ENCODE measurements around the gene GPRIN3. TPM values are rescaled to one million over a fixed set of nuclear protein-coding genes. Genes with fewer than 3 reads are reported as not detected.

GPRIN3 gene
- total and polyA plus RNA-seq, 2 donors (not counting 3 experiments of a cell fraction or from before 2014, with no cell fraction given), result 0.17 to 2.2 TPM

GRCh38 chr4:89217604-89218003 is 90.0 kb downstream of the GPRIN3 start:
- Histone ChIP-seq H3K4me1 (ENCODE audit: control insufficient read depth, extremely low read depth, insufficient read depth, low read length) (peaks cover 2% of the 10 kb centered on the region), H3K4me3 (replicated peaks in 1 of 3; ENCODE audit: insufficient read depth in 1 of 3, low read depth in 1 of 3, low read length in 3 of 3) (no peak overlapping the region), H3K4me2 (ENCODE audit: insufficient read depth, low read length) (no peak overlapping the region), H2AFZ (ENCODE audit: low read depth, low read length) (no peak overlapping the region), H3K36me3 (ENCODE audit: control insufficient read depth in 2 of 2, extremely low read depth in 1 of 2, insufficient read depth in 2 of 2, low read length in 2 of 2) (no peaks in the 10 kb centered on the region), H3K27me3 (ENCODE audit: control insufficient read depth in 2 of 2, insufficient read depth in 2 of 2, low read length in 2 of 2) (peaks cover 13 to 14% of the 10 kb centered on the region in 2 experiments), H3K9me3 (replicated peaks; ENCODE audit: control insufficient read depth, insufficient read depth, low read length) (no peaks in the 10 kb centered on the region), H3K9me1 (replicated peaks; ENCODE audit: control insufficient read depth, extremely low read depth, insufficient read depth, low read length) (no peaks in the 10 kb centered on the region), H3K27ac (ENCODE audit: insufficient read depth, low read depth, low read length) (no peak overlapping the region), H4K20me1 (replicated peaks; ENCODE audit: control insufficient read depth, extremely low read depth, insufficient read depth, low read length) (no peaks in the 10 kb centered on the region), H3K79me2 (ENCODE audit: control insufficient read depth, insufficient read depth, low read length) (no peaks in the 10 kb centered on the region), H3K9ac (replicated peaks; ENCODE audit: extremely low read depth, insufficient read depth, low read length) (no peak overlapping the region)
- no TSS peak for BruUV-seq (replicated peaks)
- ChIA-PET POLR2A (interaction anchor here (0.7 kb wide), 1 partner anchor 53 kb away, joined by 10 read pairs; no protein-coding TSS in a partner anchor), CTCF (interaction anchor here (1.2 to 2.6 kb wide), 2 partner anchors 9 to 58 kb away, joined by 3 to 17 read pairs; no protein-coding TSS in a partner anchor)
- TF ChIP-seq MAX (IDR thresholded peaks at IDR 0.05; ENCODE audit: insufficient read depth, insufficient read length), result no peak
- TF ChIP-seq MYC (IDR thresholded peaks at IDR 0.05; ENCODE audit: low read depth, low read length), result no peak
- no peak for TF ChIP-seq POLR2A (IDR thresholded peaks at IDR 0.05; ENCODE audit: low read depth, low read length)
- TF ChIP-seq CTCF (IDR thresholded peaks at IDR 0.05; ENCODE audit: extremely low read depth in 1 of 2, insufficient read depth in 1 of 2, low read depth in 1 of 2, low read length in 2 of 2), result no peak
- no peak for TF ChIP-seq FOS (IDR thresholded peaks at IDR 0.05; ENCODE audit: borderline replicate concordance, insufficient read depth, low read length)
- no peak for TF ChIP-seq POLR2AphosphoS5 (IDR thresholded peaks at IDR 0.05; ENCODE audit: insufficient read depth, low read depth, low read length)
- no peak for TF ChIP-seq GATA2 (IDR thresholded peaks at IDR 0.05; ENCODE audit: insufficient read depth, insufficient read length, low read depth, low read length)
- no peak for TF ChIP-seq EZH2 (IDR thresholded peaks at IDR 0.05; ENCODE audit: borderline replicate concordance, low read depth, low read length, severe bottlenecking)
- no peak for TF ChIP-seq JUN (IDR thresholded peaks at IDR 0.05; ENCODE audit: borderline replicate concordance, insufficient read depth, insufficient read length, low read depth)
- FAIRE-seq, result no peak
- intact Hi-C loops (cut with micrococcal nuclease), result no loop called here
- dilution Hi-C loops (cut with MboI; ENCODE audit: extremely low pct_ligation_motif_present, low sequenced_read_pairs), result no loop called here
- DNase-seq (ENCODE audit: low read depth, low spot score), result no peak
